H1 (cell line): ENCODE measurements around the gene TMEM115. TPM values are rescaled to one million over a fixed set of nuclear protein-coding genes. Genes with fewer than 3 reads are reported as not detected.

Experiments
- CHD1 ChIP-seq: IDR thresholded peaks from 2 replicates; pipeline ENCODE4 v1.6.1; 2012; ENCODE audit warnings: low read depth, low read length, improper control_type of control experiment
- CTBP2 ChIP-seq: IDR thresholded peaks from 2 replicates; pipeline ENCODE4 v1.7.0; 2011; ENCODE audit warnings: borderline replicate concordance, mild to moderate bottlenecking, moderate library complexity, mixed read lengths, low read length; ENCODE audit not compliant: insufficient read depth, insufficient read length
- GABPA ChIP-seq: IDR thresholded peaks from 2 replicates; pipeline ENCODE4 v1.6.1; 2011; ENCODE audit warnings: mild to moderate bottlenecking, low read length, moderate library complexity, borderline replicate concordance; ENCODE audit not compliant: insufficient read depth
- KDM4A ChIP-seq: IDR thresholded peaks from one replicate; pipeline ENCODE4 v1.7.1; 2012; ENCODE audit warnings: low read depth, mild to moderate bottlenecking, moderate library complexity, low read length, inconsistent platforms; ENCODE audit not compliant: severe bottlenecking
- SIX5 ChIP-seq: IDR thresholded peaks from 2 replicates; pipeline ENCODE4 v1.6.1; 2011; ENCODE audit warnings: mild to moderate bottlenecking, low read depth, low read length
- SP1 ChIP-seq: IDR thresholded peaks from 2 replicates; pipeline ENCODE4 v1.6.1; 2011; ENCODE audit warnings: low read depth, low read length
- polyA plus RNA-seq, 7 experiments: library from polyadenylated mRNA; depleted of rRNA in 3 of 7; stranded (reverse) in 5 of 7; unstranded in 2 of 7; fragments of >200 nt in 5 of 7; fragments of 200-250 nt in 2 of 7; gene quantifications; 1 replicate in 5 of 7; 2 replicates in 1 of 7; 4 replicates in 1 of 7; pipeline versions ENCODE4 v1.2.1 to v1.2.3, GENCODE V29; 2011 to 2013; ENCODE audit warnings: missing spikeins in 2 of 7, mixed read lengths in 2 of 7
- total RNA-seq: library from RNA; stranded (reverse); fragmentation: NEBNext Ultra II Directional; extraction: Animal tissue kit (Norgen Biotek cat#: 25700); gene quantifications from 2 replicates; pipeline ENCODE4 v1.2.1, GENCODE V29; 2021

TMEM115 gene
- total and polyA plus RNA-seq, 2 of the 8 experiments (the other 6 are each of a cell fraction or from before 2014, with no cell fraction given), result 25.4 to 32.4 TPM

DNA sequence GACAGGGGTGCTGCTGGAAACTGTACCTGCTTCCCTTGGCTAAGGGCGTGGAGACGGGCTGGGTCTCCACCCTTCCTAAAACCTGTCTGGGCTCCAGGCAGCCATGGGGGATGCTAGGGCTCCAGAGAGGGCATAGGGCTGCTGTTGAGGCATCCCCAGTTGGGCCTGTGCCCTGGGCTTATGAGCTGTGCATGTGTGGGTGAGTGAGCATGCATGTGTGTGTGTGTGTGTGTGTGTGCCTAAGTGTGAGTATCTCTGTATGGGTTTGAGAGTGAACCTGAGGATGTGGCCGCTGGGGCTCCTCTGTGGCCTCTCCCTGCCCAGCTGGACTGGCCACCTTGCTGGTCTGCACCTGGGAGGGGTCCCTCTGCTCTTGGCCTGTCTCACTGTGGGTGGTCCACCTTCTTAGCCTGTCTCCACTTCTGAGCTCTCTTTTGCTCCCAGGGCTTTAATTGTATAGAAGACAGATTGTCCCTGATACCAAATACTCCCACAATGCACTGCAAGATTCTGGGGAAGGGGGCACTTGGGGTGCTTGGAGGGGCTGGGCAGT, 11.9 kb upstream of the TMEM115 start (continued):
- TF ChIP-seq SP1, result no peak
- no peak for TF ChIP-seq CHD1
- TF ChIP-seq SIX5, result no peak
- no peak for TF ChIP-seq GABPA
- no peak for TF ChIP-seq CTBP2
- no peak for TF ChIP-seq KDM4A
